ENCODE data around the gene FUCA1.

GRCh38 chr1:23879809-23880208 lies 11.7 kb upstream of the FUCA1 start:
- TF ChIP-seq CTCF (IDR thresholded peaks at IDR 0.05) = no peak
- TF ChIP-seq POLR2A (IDR thresholded peaks at IDR 0.05) = no peak
